Measurements from ENCODE around the gene ROCK2. TPM values are rescaled to one million over a fixed set of nuclear protein-coding genes. Genes with fewer than 3 reads are reported as not detected.

Gene ROCK2
- total RNA-seq, 1 experiment from 2014 or later = 25.9 TPM

- TF ChIP-seq E2F4 (CRISPR knock-in tag; IDR thresholded peaks at IDR 0.05; ENCODE audit: borderline replicate concordance, low read depth) (peak; percentile 43; the same call in 1 of the 2 replicates), OVOL2 (CRISPR knock-in tag; IDR thresholded peaks at IDR 0.05; ENCODE audit: borderline replicate concordance) (no peak), SOX15 (CRISPR knock-in tag; IDR thresholded peaks at IDR 0.05) (no peak), PRDM15 (CRISPR knock-in tag; IDR thresholded peaks at IDR 0.05) (no peak), FOXP1 (CRISPR knock-in tag; IDR thresholded peaks at IDR 0.05; ENCODE audit: borderline replicate concordance) (0 out of 2 replicates have a peak, but pooled peaks have one; percentile 17), MXD4 (CRISPR knock-in tag; IDR thresholded peaks at IDR 0.05; ENCODE audit: borderline replicate concordance) (no peak), ZNF423 (CRISPR knock-in tag; IDR thresholded peaks at IDR 0.05) (peak; percentile 57; the same call in 1 of the 2 replicates), ATF3 (CRISPR knock-in tag; conservative IDR thresholded peaks at IDR 0.05) (no peak), ZNF281 (CRISPR knock-in tag; IDR thresholded peaks at IDR 0.05) (no peak), ZBTB43 (CRISPR knock-in tag; IDR thresholded peaks at IDR 0.05) (peak; percentile 95), GABPB1 (CRISPR knock-in tag; IDR thresholded peaks at IDR 0.05) (0 out of 2 replicates have a peak, but pooled peaks have one; percentile 8)
Observed at GRCh38 chr2:11133238-11133935, 211.0 kb downstream of the ROCK2 start (continued).

- Mint-ChIP-seq H3K27me3 (ENCODE audit: low read depth) (peaks cover 10% of the 10 kb centered on the region), H3K9me3 (no peaks in the 10 kb centered on the region), H3K36me3 (no peaks in the 10 kb centered on the region), H3K4me1 (peaks cover 12% of the 10 kb centered on the region), H3K4me3 (peak overlapping the region; percentile 82; the same call in 1 of the 2 replicates), H3K27ac (no peak overlapping the region)
- no peak for TF ChIP-seq ZBTB43 (CRISPR knock-in tag; IDR thresholded peaks at IDR 0.05)
- TF ChIP-seq ZNF671 (CRISPR knock-in tag; IDR thresholded peaks at IDR 0.05) = peak; percentile 33; the same call in 1 of the 2 replicates
- no peak for TF ChIP-seq CDX4 (CRISPR knock-in tag; IDR thresholded peaks at IDR 0.05; ENCODE audit: borderline replicate concordance)
- no peak for TF ChIP-seq MYBL2 (CRISPR knock-in tag; IDR thresholded peaks at IDR 0.05)
- no peak for TF ChIP-seq GTF2I (CRISPR knock-in tag; conservative IDR thresholded peaks at IDR 0.05)
- no peak for DNase-seq (ENCODE audit: low spot score)
- no peak for ATAC-seq
- CTCF ChIA-PET = interaction anchor here (0.6 to 7.1 kb wide), 81 partner anchors 8 to 549 kb away, joined by 3 to 231 read pairs (median 5); partner anchors contain the start of genes E2F6, GREB1, KCNF1 and NOL10
- POLR2A ChIA-PET = interaction anchor here (0.8 to 3.2 kb wide), 4 partner anchors 23 to 320 kb away, joined by 3 to 10 read pairs (median 4); partner anchors contain the start of genes PDIA6 and SLC66A3
Observed at GRCh38 chr2:11132036-11132671, 212.3 kb downstream of the ROCK2 start.

All from WTC11 (cell line).